C4-2B (cell line): ENCODE measurements around the gene EPS15.
"Not testable (repeated sequence)": the region's sequence is repeated elsewhere in the genome, so short reads cannot be mapped to it uniquely, and the experiment has no call there.

Experiments used
- CTCF ChIP-seq: fragments of 450-650 bp; conservative IDR thresholded peaks from 2 replicates; pipeline ENCODE4 v1.5.1; 2017; ENCODE audit warnings: mild to moderate bottlenecking
- ZFX ChIP-seq: fragments of 450-650 bp; IDR thresholded peaks from 2 replicates; pipeline ENCODE4 v1.6.1; 2017

- not testable (repeated sequence) for TF ChIP-seq CTCF, ZFX
Observed at GRCh38 chr1:51387288-51387687, 131.8 kb downstream of the EPS15 start.
